A549 (cell line): ENCODE measurements around the gene SURF2. TPM values are rescaled to one million over a fixed set of nuclear protein-coding genes. Genes with fewer than 3 reads are reported as not detected.
"Not testable (repeated sequence)": the region's sequence is repeated elsewhere in the genome, so short reads cannot be mapped to it uniquely, and the experiment has no call there.

Source experiments
- ATAC-seq, 2 experiments: fragments of 200-7000 bp in 1 of 2; fragments of >200 bp in 1 of 2; cut with Nextera tagmentation in 1 of 2; cut with Tn5 transposase in 1 of 2; 3 replicates each; pipeline versions ENCODE4 v1.8.0 to v1.9.1; 2018 to 2020; ENCODE audit warnings: mild to moderate bottlenecking in 1 of 2, moderate library complexity in 1 of 2
- CTCF ChIA-PET: fragments of 300-600 bp; sonication (Branson Sonifier 250); formaldehyde crosslinking; extraction: SDS; loops from one replicate; lab custom pipeline; 2021; ENCODE audit warnings: antibody characterized with exemption, inconsistent platforms; lab: Yijun Ruan, JAX
- POLR2A ChIA-PET: fragments of 350-600 bp; formaldehyde crosslinking; extraction: SDS; loops from one replicate; lab custom pipeline; 2021; ENCODE audit warnings: antibody characterized with exemption, inconsistent platforms; lab: Yijun Ruan, JAX
- DNase-seq, 2 experiments: peaks; one replicate each; pipeline versions ENCODE4 v3.0.0 to v3.0.0-alpha.2; 2011 to 2016; ENCODE audit warnings: low read depth in 1 of 2, low spot score in 1 of 2
- FAIRE-seq: peaks from 2 replicates; lab custom pipeline; 2011; peaks lifted over from hg19 to GRCh38; lab: Jason Lieb, UNC
- H3K27ac ChIP-seq, 2 experiments: fragments of >200 bp; sonication (Bioruptor Twin); formaldehyde crosslinking; 3 replicates each; pipeline ENCODE4 v1.5.1; 2016 to 2017
- H3K4me1 ChIP-seq: fragments of >200 bp; sonication (Bioruptor Twin); formaldehyde crosslinking; 3 replicates; pipeline ENCODE4 v1.6.1; 2016
- H3K4me2 ChIP-seq: fragments of >200 bp; sonication (Bioruptor Twin); formaldehyde crosslinking; 3 replicates; pipeline ENCODE4 v1.6.1; 2016
- H3K4me3 ChIP-seq: fragments of >200 bp; sonication (Bioruptor Twin); formaldehyde crosslinking; 3 replicates; pipeline ENCODE4 v1.5.1; 2016
- H3K9me3 ChIP-seq: fragments of >200 bp; sonication (Bioruptor Twin); formaldehyde crosslinking; 3 replicates; pipeline ENCODE4 v1.6.1; 2016
- ESRRA ChIP-seq: fragments of 150-350 bp; IDR thresholded peaks from 2 replicates; pipeline ENCODE4 v1.6.1; 2014; ENCODE audit warnings: mild to moderate bottlenecking, low read length, borderline replicate concordance
- GATA3 ChIP-seq: IDR thresholded peaks from 2 replicates; pipeline ENCODE4 v1.6.1; 2012; ENCODE audit warnings: borderline replicate concordance
- HOXA7 ChIP-seq: fragments of 250-450 bp; sonication (Bioruptor Pico); IDR thresholded peaks from 2 replicates; pipeline ENCODE4 v1.5.0; 2020; ENCODE audit warnings: mild to moderate bottlenecking, moderate library complexity
- HOXB5 ChIP-seq: fragments of 250-450 bp; sonication (Bioruptor Pico); IDR thresholded peaks from 2 replicates; pipeline ENCODE4 v1.5.0; 2020; ENCODE audit warnings: mild to moderate bottlenecking, moderate library complexity
- JUN ChIP-seq, 2 experiments: fragments of >200 bp; sonication (Bioruptor Twin); formaldehyde crosslinking; IDR thresholded peaks; 2 replicates in 1 of 2; 3 replicates in 1 of 2; pipeline ENCODE4 v1.6.1; 2016 to 2017
- MYC ChIP-seq: IDR thresholded peaks from 2 replicates; pipeline ENCODE4 v1.6.1; 2012; ENCODE audit warnings: mild to moderate bottlenecking, inconsistent platforms, low read length, improper control_type of control experiment, borderline replicate concordance
- NPAS2 ChIP-seq: fragments of 250-450 bp; sonication (Bioruptor Pico); IDR thresholded peaks from 2 replicates; pipeline ENCODE4 v1.8.0; 2022; ENCODE audit warnings: mild to moderate bottlenecking, moderate library complexity, borderline replicate concordance
- NR3C1 ChIP-seq: fragments of >200 bp; sonication (Bioruptor Twin); formaldehyde crosslinking; IDR thresholded peaks from 3 replicates; pipeline ENCODE4 v1.6.1; 2017
- RAD21 ChIP-seq, 2 experiments: fragments of >200 bp in 1 of 2; sonication (Bioruptor Twin) in 1 of 2; formaldehyde crosslinking in 1 of 2; IDR thresholded peaks in 1 of 2; conservative IDR thresholded peaks in 1 of 2; 2 replicates in 1 of 2; 3 replicates in 1 of 2; pipeline ENCODE4 v1.6.1; 2012 to 2018; ENCODE audit warnings: inconsistent platforms in 1 of 2
- RARB ChIP-seq: fragments of 250-450 bp; sonication (Bioruptor Pico); IDR thresholded peaks from 2 replicates; pipeline ENCODE4 v1.8.0; 2021; ENCODE audit warnings: mild to moderate bottlenecking, moderate library complexity
- RCOR1 ChIP-seq: fragments of 150-350 bp; IDR thresholded peaks from 2 replicates; pipeline ENCODE4 v1.6.1; 2014; ENCODE audit warnings: antibody characterized with exemption, low read length, low read depth
- SMC3 ChIP-seq: fragments of >200 bp; sonication (Bioruptor Twin); formaldehyde crosslinking; IDR thresholded peaks from 3 replicates; pipeline ENCODE4 v1.6.1; 2018; ENCODE audit warnings: inconsistent platforms
- SREBF2 ChIP-seq: fragments of 450-650 bp; IDR thresholded peaks from 2 replicates; pipeline ENCODE4 v1.6.1; 2014; ENCODE audit warnings: mild to moderate bottlenecking, moderate library complexity
- ZSCAN20 ChIP-seq: fragments of 250-450 bp; sonication (Bioruptor Pico); IDR thresholded peaks from 2 replicates; pipeline ENCODE4 v1.8.0; 2022; ENCODE audit warnings: mild to moderate bottlenecking, moderate library complexity
- WGBS: methylation state at CpG from one replicate; pipeline ENCODE4 v1.1.6; 2017; ENCODE audit errors: missing lambda C conversion rate; 5-methylcytosine and 5-hydroxymethylcytosine counted together
- polyA plus RNA-seq, 4 experiments: library from polyadenylated mRNA; depleted of rRNA in 3 of 4; stranded (reverse); fragments of >200 nt; fragmentation: RNase III in 1 of 4; extraction: RNeasy Plus Mini Kit Qiagen cat#74134 plus additional on column Dnase treatment in 1 of 4; gene quantifications; 2 replicates in 3 of 4; 3 replicates in 1 of 4; pipeline ENCODE4 v1.2.3, GENCODE V29; 2011 to 2017
- TF ChIP-seq, protein P1 (sequence below): fragments of >200 bp; sonication (Bioruptor Twin); formaldehyde crosslinking; IDR thresholded peaks from 3 replicates; pipeline ENCODE4 v1.5.1; 2016
- TF ChIP-seq, protein P2 (sequence below): IDR thresholded peaks from 2 replicates; pipeline ENCODE4 v1.6.1; 2012
- TF ChIP-seq, protein P3 (sequence below): fragments of 450-650 bp; IDR thresholded peaks from 2 replicates; pipeline ENCODE4 v1.6.1; 2014; ENCODE audit warnings: antibody characterized with exemption
- TF ChIP-seq, protein P4 (sequence below): fragments of >200 bp; sonication (Bioruptor Twin); formaldehyde crosslinking; IDR thresholded peaks from 2 replicates; pipeline ENCODE4 v1.6.1; 2016
- TF ChIP-seq, protein P5 (sequence below): IDR thresholded peaks from 2 replicates; pipeline ENCODE4 v1.6.1; 2012

The SURF2 gene
- polyA plus RNA-seq, 2 of the 4 experiments (the other 2 are of a cell fraction): 25.2 to 34.9 TPM

DNA sequence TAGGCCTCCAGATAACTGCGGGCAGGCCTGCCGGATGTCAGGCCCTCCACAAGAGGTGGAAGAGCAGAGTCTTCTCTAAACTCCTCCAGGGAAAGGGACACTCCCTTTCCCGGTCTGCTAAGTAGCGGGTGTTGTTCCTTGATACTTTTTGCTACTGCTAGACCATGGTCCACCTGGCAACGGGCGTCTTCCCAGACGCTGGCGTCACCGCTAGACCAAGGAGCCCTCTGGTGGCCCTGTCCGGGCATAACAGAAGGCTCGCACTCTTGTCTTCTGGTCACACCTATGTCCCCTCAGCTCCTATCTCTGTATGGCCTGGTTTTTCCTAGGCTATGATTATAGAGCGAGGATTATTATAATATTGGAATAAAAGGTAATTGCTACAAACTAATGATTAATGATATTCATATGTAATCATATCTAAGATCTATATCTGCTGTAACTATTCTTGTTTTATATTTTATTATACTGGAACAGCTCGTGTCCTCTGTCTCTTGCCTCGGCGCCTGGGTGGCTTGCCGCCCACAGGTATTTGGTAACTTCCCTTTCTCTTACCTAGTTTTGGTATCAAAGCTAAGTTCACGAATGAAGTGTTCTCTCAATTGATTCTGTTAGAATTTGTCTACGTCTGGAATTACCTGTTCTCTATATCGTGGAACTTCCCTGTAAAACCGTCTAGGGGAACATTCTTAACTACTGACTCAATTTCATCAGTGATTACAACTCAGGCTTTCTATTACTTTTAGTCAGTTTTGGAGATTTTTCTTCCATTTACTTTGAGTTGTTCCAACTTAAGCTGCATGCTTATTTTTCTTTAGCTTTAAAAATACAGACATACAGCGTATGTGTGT, 26.8 kb upstream of the SURF2 start:
- H3K4me1 ChIP-seq, H3K27ac ChIP-seq, H3K4me3 ChIP-seq, H3K4me2 ChIP-seq, FAIRE-seq, H3K9me3 ChIP-seq: not testable (repeated sequence)
- WGBS: 45% methylated on average over 21 of the region's 21 CpGs
- ATAC-seq: peak in 1 of 2 experiments; percentile 26; a peak in 1 of 6 replicates
- POLR2A ChIA-PET: interaction anchor here (0.9 to 1.5 kb wide), 2 partner anchors 18 to 91 kb away, joined by 4 to 6 read pairs; partner anchors contain the start of genes MED22 and RPL7A
- 0 out of 2 replicates have a peak, but pooled peaks have one; percentile 48 for TF ChIP-seq HOXA7 (CRISPR knock-in tag)
- TF ChIP-seq, protein P1, sequence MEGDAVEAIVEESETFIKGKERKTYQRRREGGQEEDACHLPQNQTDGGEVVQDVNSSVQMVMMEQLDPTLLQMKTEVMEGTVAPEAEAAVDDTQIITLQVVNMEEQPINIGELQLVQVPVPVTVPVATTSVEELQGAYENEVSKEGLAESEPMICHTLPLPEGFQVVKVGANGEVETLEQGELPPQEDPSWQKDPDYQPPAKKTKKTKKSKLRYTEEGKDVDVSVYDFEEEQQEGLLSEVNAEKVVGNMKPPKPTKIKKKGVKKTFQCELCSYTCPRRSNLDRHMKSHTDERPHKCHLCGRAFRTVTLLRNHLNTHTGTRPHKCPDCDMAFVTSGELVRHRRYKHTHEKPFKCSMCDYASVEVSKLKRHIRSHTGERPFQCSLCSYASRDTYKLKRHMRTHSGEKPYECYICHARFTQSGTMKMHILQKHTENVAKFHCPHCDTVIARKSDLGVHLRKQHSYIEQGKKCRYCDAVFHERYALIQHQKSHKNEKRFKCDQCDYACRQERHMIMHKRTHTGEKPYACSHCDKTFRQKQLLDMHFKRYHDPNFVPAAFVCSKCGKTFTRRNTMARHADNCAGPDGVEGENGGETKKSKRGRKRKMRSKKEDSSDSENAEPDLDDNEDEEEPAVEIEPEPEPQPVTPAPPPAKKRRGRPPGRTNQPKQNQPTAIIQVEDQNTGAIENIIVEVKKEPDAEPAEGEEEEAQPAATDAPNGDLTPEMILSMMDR: peak; percentile 63
- peak; percentile 60 to 66 for TF ChIP-seq RAD21 (conservative IDR thresholded peaks at IDR 0.05 in 1 of 2, IDR thresholded peaks at IDR 0.05 in 1 of 2)
- peak; percentile 65 for TF ChIP-seq SMC3
- peak in 1 of 2 experiments; percentile 51 for DNase-seq
- CTCF ChIA-PET: interaction anchor here (0.6 to 6.5 kb wide), 21 partner anchors 9 to 957 kb away, joined by 3 to 82 read pairs (median 4); partner anchors contain the start of genes MED22 and RPL7A

DNA sequence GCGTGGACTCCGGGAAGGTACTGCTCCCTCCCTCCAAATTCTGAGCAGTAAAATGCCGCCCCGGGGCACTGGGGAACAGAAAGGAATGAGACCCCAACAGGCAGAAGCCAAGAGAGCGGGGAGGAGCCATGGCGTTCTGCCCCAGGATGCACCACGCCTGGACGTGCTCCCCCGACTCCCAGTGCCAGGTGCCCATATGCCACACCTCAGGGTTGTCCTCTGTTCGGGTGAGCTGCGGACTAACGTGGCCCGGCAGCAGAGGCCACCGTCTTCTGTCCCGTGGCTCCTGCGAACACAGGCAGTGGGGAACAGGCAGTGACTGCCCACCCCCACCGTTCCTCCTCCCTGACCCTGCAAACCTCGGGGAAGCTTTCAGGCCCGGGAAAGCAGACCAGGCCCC, 25.1 kb upstream of the SURF2 start:
- no peak for DNase-seq
- FAIRE-seq: no peak
- ChIA-PET CTCF (interaction anchor here (1.3 to 6.5 kb wide), 9 partner anchors 9 to 150 kb away, joined by 3 to 82 read pairs (median 11); no protein-coding TSS in a partner anchor), POLR2A (no interaction called here)
- TF ChIP-seq, protein P2, sequence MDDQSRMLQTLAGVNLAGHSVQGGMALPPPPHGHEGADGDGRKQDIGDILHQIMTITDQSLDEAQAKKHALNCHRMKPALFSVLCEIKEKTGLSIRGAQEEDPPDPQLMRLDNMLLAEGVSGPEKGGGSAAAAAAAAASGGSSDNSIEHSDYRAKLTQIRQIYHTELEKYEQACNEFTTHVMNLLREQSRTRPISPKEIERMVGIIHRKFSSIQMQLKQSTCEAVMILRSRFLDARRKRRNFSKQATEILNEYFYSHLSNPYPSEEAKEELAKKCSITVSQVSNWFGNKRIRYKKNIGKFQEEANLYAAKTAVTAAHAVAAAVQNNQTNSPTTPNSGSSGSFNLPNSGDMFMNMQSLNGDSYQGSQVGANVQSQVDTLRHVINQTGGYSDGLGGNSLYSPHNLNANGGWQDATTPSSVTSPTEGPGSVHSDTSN: no peak
- no peak for TF ChIP-seq NR3C1
- no peak for TF ChIP-seq ZSCAN20 (CRISPR knock-in tag)
- TF ChIP-seq, protein P3, sequence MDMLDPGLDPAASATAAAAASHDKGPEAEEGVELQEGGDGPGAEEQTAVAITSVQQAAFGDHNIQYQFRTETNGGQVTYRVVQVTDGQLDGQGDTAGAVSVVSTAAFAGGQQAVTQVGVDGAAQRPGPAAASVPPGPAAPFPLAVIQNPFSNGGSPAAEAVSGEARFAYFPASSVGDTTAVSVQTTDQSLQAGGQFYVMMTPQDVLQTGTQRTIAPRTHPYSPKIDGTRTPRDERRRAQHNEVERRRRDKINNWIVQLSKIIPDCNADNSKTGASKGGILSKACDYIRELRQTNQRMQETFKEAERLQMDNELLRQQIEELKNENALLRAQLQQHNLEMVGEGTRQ: no peak
- no peak for TF ChIP-seq RARB (CRISPR knock-in tag)
- TF ChIP-seq, protein P1: no peak
- no peak for TF ChIP-seq NPAS2
- no peak for TF ChIP-seq ESRRA
- TF ChIP-seq, protein P4, sequence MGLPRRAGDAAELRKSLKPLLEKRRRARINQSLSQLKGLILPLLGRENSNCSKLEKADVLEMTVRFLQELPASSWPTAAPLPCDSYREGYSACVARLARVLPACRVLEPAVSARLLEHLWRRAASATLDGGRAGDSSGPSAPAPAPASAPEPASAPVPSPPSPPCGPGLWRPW: no peak
- TF ChIP-seq GATA3: no peak
- TF ChIP-seq RCOR1: no peak
- TF ChIP-seq HOXB5: no peak
- no peak for TF ChIP-seq JUN (IDR thresholded peaks at IDR 0.05)
- TF ChIP-seq, protein P5, sequence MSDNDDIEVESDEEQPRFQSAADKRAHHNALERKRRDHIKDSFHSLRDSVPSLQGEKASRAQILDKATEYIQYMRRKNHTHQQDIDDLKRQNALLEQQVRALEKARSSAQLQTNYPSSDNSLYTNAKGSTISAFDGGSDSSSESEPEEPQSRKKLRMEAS: no peak
- no peak for TF ChIP-seq MYC
- no peak for TF ChIP-seq SREBF2
- Histone ChIP-seq H3K9me3 (no peaks in the 10 kb centered on the region), H3K4me2 (no peak overlapping the region), H3K27ac (no peak overlapping the region), H3K4me1 (peaks cover 11% of the 10 kb centered on the region), H3K4me3 (no peak overlapping the region)
- WGBS: 95% methylated on average over 19 of the region's 19 CpGs
- no peak for ATAC-seq
